ENCODE data around the gene ICOS.

ICOS gene

GRCh38 chr2:203987959-203988358 lies 51.4 kb downstream of the ICOS start:
- Histone ChIP-seq H3K4me1 (ENCODE audit: low read length) (no peaks in the 10 kb centered on the region), H3K79me2 (ENCODE audit: low read length) (no peaks in the 10 kb centered on the region), H3K36me3 (replicated peaks; ENCODE audit: insufficient read depth, low read length) (no peaks in the 10 kb centered on the region), H3K27me3 (replicated peaks; ENCODE audit: insufficient read depth, low read length) (no peaks in the 10 kb centered on the region), H3K4me2 (ENCODE audit: low read depth, low read length) (no peak overlapping the region), H3K9me3 (replicated peaks; ENCODE audit: insufficient read depth, low read length) (no peaks in the 10 kb centered on the region), H3K9ac (ENCODE audit: low read length) (no peak overlapping the region), H3K27ac (ENCODE audit: low read length) (no peak overlapping the region), H3K4me3 (ENCODE audit: low read length) (no peak overlapping the region), H4K20me1 (ENCODE audit: insufficient read depth, low read length) (no peaks in the 10 kb centered on the region), H2AFZ (ENCODE audit: low read length) (no peak overlapping the region), H3K9me2 (replicated peaks; ENCODE audit: insufficient read depth, low read length) (no peaks in the 10 kb centered on the region), H3F3A (ENCODE audit: insufficient read depth, low read length) (no peaks in the 10 kb centered on the region)
- TF ChIP-seq EZH2phosphoT487 (IDR thresholded peaks at IDR 0.05; ENCODE audit: low read length), result no peak
- no peak for TF ChIP-seq CTCF (IDR thresholded peaks at IDR 0.05; ENCODE audit: low read length)
- TF ChIP-seq EZH2 (optimal IDR thresholded peaks at IDR 0.05; ENCODE audit: low read depth, low read length), result no peak
- DNase-seq, result no peak

GRCh38 chr2:203988500-203989260 lies 52.1 kb downstream of the ICOS start:
- no peak overlapping the region for H3K4me2 ChIP-seq (ENCODE audit: low read depth, low read length)
- H3F3A ChIP-seq (ENCODE audit: insufficient read depth, low read length), result no peaks in the 10 kb centered on the region
- no peak overlapping the region for H3K27ac ChIP-seq (ENCODE audit: low read length)
- H3K79me2 ChIP-seq (ENCODE audit: low read length), result no peaks in the 10 kb centered on the region
- H3K36me3 ChIP-seq (replicated peaks; ENCODE audit: insufficient read depth, low read length), result no peaks in the 10 kb centered on the region
- H4K20me1 ChIP-seq (ENCODE audit: insufficient read depth, low read length), result no peaks in the 10 kb centered on the region
- no peaks in the 10 kb centered on the region for H3K9me3 ChIP-seq (replicated peaks; ENCODE audit: insufficient read depth, low read length)
- H3K9ac ChIP-seq (ENCODE audit: low read length), result no peak overlapping the region
- H3K9me2 ChIP-seq (replicated peaks; ENCODE audit: insufficient read depth, low read length), result no peaks in the 10 kb centered on the region
- no peak overlapping the region for H3K4me3 ChIP-seq (ENCODE audit: low read length)
- DNase-seq, result no peak
- TF ChIP-seq EZH2phosphoT487 (IDR thresholded peaks at IDR 0.05; ENCODE audit: low read length) (no peak), CTCF (IDR thresholded peaks at IDR 0.05; ENCODE audit: low read length) (no peak), EZH2 (optimal IDR thresholded peaks at IDR 0.05; ENCODE audit: low read depth, low read length) (no peak)
- H3K27me3 ChIP-seq (replicated peaks; ENCODE audit: insufficient read depth, low read length), result no peaks in the 10 kb centered on the region
- H2AFZ ChIP-seq (ENCODE audit: low read length), result no peak overlapping the region
- H3K4me1 ChIP-seq (ENCODE audit: low read length), result no peaks in the 10 kb centered on the region

- H3K4me3 ChIP-seq (ENCODE audit: low read length), result no peak overlapping the region
- no peak for DNase-seq
- H3K9ac ChIP-seq (ENCODE audit: low read length), result no peak overlapping the region
- H2AFZ ChIP-seq (ENCODE audit: low read length), result no peak overlapping the region
- no peaks in the 10 kb centered on the region for H3F3A ChIP-seq (ENCODE audit: insufficient read depth, low read length)
- H3K27me3 ChIP-seq (replicated peaks; ENCODE audit: insufficient read depth, low read length), result no peaks in the 10 kb centered on the region
- no peaks in the 10 kb centered on the region for H3K36me3 ChIP-seq (replicated peaks; ENCODE audit: insufficient read depth, low read length)
- TF ChIP-seq CTCF (IDR thresholded peaks at IDR 0.05; ENCODE audit: low read length), result no peak
- H4K20me1 ChIP-seq (ENCODE audit: insufficient read depth, low read length), result no peaks in the 10 kb centered on the region
- H3K79me2 ChIP-seq (ENCODE audit: low read length), result no peaks in the 10 kb centered on the region
- H3K4me2 ChIP-seq (ENCODE audit: low read depth, low read length), result no peak overlapping the region
- H3K9me3 ChIP-seq (replicated peaks; ENCODE audit: insufficient read depth, low read length), result no peaks in the 10 kb centered on the region
- no peaks in the 10 kb centered on the region for H3K9me2 ChIP-seq (replicated peaks; ENCODE audit: insufficient read depth, low read length)
- no peak overlapping the region for H3K27ac ChIP-seq (ENCODE audit: low read length)
- H3K4me1 ChIP-seq (ENCODE audit: low read length), result no peaks in the 10 kb centered on the region
Observed at GRCh38 chr2:203989521-203989920, 53.0 kb downstream of the ICOS start.

All from MM.1S (cell line).